Amniotic epithelial cell (primary cell): ENCODE data around the gene PTPRT.

Source experiments
- DNase-seq: peaks from one replicate; pipeline ENCODE4 v3.0.0-alpha.2; 2010; ENCODE audit warnings: low read depth

The PTPRT gene

DNA sequence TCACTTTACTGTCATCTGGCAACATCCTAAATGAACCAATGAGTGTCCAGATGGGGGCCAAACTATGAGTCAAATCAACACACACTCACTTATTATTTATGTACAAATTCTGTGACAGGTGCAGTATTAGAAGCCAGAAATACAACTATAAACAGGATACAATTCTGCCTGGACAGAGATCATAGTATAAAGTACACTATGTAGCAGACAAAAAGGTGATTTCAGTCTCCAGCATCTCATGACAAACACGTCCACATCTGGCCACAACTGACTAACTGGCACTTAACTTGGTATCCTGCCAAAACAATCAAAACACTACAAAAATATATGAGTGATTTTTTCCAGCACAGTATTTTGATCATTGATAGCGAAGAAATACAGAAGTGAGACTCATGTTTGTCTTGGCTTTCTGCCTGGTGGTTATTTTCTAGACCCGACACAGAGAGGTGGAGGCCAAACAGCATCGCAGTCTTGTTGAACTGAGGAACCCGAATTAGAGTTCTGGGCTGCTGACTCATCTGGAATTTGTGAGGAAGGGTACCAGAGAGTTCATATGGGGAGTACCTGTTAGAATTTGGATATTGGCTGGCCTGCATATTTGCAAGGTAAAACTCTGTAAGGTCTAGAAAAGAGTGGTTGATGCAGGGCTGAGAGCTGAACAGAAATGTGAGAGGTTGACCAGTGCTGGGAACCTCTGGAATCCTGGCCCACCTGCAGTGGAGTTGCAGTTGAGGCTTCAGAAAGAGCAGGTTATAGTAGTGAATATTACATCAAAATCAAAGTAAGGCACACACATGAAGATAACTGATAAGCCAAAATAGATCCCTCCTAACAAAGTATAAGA is 475.2 kb downstream of the PTPRT start:
- no peak for DNase-seq

DNA sequence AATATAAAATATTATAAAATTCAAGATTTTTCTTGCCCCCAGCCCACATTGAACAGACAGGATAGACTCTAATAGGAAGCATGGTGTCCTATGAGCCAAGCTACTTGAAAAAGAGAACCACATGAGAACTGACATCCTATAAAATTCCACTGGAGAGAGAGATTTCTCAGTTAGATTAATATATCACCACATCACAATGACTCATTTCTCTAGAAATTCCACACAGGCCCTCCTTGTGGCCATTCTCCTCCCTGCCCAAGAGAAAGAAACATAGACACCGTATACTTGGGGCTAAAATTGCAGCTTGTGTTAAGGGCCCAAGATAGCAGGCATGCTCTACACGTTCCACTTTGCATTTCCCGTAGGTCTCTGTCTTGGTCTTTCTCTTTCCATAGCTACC is 481.4 kb downstream of the PTPRT start:
- no peak for DNase-seq

DNA sequence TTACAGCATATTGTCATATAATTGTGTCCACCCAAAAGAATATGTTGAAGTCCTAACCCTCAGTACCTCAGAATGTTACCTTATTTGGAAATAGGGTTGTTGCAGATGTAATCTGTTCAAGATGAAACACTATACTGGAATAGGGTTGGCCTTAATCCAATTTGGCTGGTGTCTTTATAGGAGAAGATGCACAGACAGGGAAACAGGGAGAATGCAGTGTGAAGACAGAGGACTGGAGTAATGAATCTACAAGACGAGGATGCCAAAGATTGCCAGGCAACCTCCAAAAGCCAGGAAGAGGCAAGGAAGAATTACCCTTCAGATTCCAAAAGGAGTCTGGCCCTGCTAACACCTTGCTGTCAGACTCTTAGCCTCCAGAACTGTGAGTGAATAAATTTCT is 482.9 kb downstream of the PTPRT start:
- DNase-seq: no peak

DNA sequence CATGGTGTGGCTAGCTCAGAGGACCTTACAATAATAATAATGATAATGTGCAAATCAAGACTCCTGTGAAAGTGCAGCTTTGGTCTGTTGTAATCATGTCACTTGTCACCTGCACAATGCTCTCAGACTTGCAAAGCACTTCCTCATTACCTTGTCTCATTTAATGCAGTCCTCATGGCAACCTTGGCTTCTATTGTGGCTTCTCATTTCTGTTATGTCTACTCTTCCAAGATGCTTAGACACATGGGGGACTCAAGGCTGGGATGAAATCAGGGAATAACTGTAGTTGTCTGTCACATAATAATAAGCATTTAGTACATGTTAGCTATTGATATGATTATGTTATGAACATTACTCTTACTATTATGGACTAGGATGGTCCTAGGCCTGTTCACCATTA is 484.2 kb downstream of the PTPRT start:
- no peak for DNase-seq

DNA sequence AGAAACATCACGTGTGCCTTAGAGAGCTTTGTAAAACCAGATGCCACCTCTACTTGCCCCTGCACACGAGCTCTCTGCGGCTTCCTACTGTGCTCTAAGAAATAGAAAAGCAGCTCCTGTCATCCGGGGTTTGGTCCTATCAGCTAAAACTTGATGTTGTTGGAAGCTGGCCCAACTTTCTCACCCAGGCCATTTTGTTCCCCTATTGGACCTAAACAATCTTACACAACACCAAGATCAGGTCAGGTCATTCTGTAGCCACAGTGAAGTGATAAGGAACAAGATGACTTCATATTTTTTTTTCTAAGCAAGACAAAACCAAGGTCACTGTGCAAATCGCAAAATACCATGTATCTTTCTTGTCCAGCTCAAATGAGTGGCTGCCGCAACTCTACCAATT is 486.0 kb downstream of the PTPRT start:
- DNase-seq: no peak

DNA sequence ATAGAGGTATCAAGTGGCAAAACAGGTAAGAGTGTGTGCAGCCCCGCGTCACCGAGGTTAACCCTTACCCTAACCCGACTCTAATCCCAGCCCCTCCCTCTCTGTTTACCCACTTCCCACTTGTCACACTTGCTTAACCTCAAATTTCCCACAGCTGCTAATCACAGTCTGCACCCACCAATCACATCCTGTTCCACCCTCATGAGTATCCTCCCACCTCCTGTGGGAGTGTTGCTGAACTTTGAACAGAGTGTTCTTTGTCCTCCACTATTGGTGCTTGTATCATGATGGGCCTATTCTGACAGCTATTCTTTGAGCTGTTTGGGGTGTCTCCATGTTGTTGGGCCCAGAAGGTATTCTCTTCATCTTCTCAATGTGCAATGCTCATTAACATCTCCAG is 487.8 kb downstream of the PTPRT start:
- DNase-seq: no peak

DNA sequence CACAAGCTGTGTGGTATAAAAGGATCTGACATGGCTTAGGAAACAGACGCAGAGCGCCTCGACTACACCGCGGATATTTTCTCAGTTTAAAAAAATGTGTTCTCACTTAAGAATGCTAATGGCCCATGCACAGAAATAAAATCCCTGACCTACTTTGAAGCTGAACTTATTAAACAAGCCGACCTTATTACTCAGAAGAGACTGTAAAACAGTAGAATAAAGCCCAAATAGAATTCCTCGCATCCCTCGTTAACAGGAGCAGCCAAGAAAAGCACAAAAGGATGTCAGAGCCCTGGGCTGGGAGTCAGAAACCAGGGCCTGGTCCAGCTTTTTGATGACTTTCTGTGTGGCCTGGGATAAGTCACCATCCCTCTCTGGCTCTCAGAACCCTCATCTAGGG is 489.3 kb downstream of the PTPRT start:
- DNase-seq: no peak

DNA sequence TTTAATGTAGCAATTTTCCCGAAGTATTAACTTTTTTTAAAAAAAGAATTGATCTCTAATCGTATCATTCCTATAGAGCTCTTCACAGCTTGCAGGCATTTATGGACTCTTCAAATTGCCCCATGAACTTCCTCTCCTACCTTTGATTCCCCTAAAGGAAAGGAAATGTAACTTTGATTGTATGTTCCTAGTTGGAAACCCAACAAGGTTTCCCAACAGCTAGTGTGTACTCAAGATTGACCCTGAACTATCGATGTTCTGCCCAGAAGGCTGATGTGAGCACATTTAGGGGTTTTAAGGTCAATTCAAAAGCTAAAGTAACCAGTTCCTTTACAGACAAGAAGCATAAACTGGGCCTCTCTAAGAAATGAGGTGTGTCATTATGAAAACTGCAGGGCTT is 491.7 kb downstream of the PTPRT start:
- no peak for DNase-seq

DNA sequence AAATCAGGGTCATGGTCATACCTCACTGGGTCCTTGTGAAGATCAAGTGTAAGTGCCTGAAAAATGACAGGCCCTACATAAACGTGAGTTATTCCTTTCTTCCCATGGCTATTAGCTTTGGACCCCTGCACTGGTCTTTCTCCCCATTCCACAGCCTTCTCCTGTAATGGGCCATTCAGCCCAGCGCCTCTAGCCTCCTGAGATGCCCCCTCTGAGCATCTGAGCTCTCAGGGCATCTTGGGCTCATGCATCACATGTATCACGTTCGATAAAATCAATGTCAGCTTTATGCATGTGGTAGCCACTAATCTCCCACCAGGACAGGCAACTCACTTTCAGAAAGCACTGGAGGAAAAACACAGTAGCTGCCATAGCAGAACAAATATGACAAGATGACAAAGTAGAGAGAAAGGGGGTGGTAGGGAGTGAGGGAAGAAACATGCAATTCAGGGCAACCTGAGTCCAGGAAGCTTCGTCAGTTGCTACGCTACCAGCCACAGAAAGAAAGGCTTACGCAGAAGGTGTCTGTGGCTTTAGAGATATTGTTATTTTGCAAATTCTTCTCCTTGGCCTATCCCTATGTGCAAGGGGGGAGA is 498.8 kb downstream of the PTPRT start:
- no peak for DNase-seq

DNA sequence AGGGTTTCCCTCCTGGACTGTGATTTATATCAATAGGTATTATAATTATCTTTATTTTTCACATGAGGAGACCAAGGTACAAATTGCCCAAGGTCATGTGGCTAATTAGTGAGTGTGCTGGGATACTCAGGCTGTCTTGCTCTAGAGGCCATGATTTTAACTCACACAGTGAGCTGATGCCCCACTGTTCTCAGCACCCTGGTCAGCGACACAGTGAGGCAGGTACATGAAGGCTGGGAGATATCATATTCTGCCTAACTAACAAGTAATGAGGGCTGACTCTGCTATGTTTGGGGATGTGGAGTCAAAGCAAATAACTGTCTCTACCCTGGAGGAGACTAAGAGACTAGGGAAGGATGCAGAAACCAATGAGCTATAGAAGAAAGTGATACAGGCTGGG is 501.1 kb downstream of the PTPRT start:
- DNase-seq: no peak

DNA sequence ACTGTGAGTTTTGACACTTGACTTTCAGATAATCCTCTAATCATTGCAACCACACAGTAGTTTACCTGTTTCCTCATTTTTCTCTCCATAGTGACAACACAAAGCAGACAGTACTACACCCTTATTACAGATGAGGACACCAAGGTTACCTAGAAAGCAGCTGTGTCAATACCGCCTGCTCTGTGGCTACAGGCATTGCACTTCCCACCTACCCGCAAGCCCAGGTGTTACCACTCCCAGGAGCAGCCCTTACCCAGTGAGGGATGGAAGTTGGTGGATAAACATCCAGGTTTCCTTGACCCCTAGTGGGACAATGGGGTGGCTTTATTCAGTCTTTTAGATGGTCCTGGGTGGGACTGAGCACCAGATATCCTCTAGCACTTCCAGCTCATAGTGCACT is 503.6 kb downstream of the PTPRT start:
- DNase-seq: no peak

DNA sequence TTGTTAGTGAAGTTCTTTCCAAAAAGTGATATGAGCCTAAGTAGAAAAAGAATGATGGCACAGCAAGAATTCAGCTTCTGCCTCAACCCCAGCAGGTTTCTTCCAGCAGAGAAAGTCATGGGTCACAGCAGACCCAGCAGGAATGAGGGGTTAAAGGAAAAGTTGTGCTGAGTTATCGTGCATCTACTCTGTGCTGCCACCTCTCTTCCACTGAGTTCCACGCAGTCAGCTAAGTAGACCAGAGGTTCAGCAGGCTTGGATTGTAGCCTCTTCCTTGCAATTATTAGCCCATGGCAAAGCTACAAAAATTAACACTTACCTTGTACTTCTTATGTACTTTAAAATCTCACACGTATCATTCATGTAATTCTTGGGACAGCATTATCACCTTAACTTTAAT is 510.8 kb downstream of the PTPRT start:
- no peak for DNase-seq

DNA sequence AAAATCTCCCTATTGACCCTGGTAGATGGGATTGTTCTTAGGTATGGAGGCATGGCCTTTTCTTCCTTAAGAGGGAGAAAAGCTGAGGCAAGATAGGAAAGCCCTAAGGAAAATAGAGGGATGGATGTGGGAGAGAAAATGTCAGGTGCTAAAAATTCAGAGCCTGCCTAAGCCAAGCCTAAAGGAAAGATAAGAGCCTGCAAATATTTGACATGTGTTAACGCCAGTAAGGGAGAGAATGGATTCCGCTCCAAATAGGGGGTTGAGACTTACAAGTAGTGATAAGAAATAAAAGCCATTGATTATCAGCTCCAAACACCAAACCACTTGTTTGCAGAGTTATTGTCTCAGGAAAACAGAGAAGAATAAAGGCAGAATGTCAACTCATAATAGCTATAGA is 533.6 kb downstream of the PTPRT start:
- DNase-seq: no peak

DNA sequence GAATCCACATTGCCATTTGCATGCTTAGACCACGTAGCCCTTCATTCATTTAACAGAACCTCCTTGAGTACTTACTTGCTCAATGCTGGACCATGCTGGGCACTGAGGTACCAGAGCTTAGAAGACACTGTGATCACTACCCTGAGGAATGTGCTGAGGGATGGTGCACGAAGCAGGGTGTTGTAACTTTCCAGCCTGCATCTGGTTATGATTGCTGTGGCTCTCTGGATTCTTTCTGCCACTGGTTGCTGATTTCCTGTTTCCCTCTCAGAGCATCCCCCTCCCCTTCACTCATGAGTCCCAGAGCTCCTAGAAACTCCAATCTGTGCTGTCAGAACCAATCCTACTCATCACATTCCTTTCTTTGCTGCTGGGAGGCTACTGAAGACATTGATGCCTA is 537.4 kb downstream of the PTPRT start:
- DNase-seq: no peak

DNA sequence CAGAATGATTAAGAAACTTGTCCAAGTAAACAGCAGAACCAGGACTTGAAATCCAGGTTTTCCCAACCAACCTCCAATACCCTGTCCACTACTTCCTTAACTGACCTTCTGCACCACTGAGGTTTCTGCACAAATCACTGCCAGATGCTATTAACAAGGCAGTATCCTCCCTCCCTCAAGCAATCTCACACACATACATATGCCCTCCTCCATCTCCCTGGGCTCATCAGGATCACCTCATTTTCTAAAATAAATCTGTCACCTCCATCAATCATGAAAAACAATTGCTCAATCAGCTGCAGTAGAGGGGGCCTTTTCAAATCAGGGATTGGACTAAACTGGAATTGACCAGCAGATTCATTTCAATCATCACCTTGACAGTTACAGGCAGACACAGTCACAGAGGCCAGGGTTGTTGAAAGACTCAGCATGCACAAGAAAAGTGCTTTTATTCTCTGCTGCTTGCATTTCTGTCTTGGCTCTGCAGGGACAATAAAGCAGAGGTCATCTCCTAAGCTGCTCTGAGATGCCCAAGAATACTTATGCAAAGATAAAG is 539.4 kb downstream of the PTPRT start:
- DNase-seq: no peak

DNA sequence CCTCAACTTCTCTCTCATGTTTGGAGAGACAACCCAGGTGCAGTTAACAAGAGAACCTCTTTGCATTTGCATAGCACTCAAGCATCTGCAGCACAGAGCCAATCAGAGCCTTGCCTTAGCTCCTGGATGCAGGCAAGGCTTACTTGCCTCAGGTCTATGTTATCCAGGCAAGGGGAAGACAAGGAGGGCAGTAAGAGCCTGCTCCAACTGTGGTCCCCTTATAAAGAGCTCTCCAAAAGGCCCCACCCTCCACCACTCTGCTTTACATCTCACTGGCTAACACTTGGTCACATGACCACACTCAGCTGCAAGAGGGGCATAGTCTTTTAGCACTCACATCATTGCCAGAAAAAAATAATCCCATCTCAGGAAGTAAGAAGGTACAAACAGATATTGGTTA is 540.0 kb downstream of the PTPRT start:
- no peak for DNase-seq

DNA sequence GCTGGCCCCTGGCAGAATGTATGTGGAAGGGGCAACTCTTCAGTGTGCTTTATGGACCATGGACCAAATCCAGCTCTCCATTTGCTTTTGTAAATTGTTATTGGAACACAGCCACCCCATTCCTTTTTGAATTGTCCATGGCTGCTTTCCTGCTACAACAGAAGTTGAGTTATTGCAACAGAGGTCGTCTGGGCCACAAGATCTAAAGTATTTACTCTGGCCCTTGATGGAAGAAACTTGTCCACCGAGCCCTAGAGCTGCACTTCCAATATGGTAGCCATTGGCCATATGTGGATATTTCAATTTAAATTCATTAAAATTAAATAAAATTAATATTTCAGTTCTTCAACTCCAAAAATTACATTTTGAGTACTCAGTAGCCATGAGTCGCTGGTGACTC is 543.5 kb downstream of the PTPRT start:
- no peak for DNase-seq

DNA sequence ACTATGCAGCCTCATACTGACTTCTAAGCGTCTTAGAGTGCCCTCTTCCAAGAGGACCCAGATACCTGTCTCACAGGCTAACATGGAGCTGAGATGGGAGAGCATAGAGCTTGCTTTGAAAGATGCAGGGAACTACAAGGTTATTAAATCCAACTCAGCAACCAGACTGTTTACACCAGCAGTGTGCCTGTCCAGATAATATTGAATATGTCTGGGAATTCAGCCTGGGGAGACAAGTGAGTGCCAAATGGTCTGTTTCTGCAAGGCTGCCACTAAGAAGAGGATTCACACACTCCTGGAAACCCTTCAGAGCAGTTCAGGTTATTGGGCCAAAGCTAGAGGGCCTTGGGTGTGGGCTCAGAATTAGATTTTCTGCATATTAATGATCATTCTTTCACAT is 547.8 kb downstream of the PTPRT start:
- DNase-seq: no peak

DNA sequence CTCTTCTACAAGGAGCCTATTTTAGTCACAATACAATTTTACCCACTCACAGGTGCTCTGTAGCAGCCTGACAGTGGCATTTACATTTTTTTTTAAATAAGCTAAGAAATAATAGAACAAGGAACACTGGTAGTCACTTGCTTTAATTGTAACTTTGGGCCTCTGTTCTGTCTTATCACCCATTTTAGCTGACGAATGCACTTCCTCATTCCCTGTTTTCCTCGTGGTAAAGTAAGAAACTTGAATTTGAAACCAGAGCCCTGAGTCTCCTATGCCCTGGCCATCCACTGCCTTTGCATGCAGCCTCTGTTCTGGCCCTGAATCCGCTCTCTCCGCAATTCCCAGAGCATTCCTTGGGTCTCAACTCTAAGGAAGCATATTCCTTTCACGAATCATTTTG is 550.6 kb downstream of the PTPRT start:
- no peak for DNase-seq

DNA sequence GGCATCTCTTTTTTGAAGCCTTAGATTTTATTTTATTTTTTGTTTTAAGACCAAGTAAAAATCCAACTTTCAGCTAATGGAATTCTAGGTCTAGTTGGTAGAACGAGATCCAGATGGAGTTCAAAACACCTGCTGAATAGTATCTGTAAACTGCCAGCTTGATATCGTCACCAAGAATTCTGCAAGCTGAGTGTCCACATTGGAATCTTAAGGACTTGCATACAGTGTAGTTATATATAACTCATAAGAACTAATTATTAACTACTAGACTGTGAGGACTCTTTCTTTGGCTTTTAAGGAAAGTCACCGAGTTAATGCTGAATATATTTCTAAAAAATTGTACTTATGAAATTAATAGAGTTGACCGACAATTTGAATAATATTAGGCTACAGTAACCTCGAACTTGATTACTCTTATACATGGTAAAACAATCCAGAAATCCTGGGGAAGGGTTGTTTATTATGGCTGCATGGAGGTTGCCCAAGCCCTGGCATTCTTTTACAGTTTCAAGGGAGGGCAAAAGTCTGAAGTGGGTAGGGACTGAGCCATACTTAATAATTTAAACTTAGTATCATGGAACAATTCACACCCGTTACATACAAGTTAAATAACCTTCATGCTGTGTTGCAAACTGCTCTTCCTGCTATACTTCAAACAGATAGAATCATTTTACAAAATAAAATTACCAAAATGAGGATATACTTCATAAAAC is 553.9 kb downstream of the PTPRT start:
- no peak for DNase-seq

DNA sequence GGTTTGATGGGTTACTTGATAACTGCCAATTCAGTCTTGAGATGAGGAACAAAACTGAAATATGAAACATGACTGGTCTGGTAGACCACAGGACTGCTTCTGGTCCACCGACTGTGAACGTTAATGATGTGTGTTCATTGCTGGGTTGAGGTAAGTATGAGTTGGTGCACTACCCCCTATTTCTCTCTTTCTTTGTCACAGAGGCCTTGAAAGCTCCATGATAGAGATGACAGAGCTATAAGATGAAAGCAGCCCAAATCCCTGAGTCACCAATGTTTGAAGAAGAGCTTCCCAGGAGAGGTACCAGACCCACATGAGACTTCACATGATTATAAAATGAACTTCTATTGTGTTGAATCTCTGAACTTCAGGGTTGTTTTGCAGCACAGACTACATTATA is 555.5 kb downstream of the PTPRT start:
- DNase-seq: no peak

DNA sequence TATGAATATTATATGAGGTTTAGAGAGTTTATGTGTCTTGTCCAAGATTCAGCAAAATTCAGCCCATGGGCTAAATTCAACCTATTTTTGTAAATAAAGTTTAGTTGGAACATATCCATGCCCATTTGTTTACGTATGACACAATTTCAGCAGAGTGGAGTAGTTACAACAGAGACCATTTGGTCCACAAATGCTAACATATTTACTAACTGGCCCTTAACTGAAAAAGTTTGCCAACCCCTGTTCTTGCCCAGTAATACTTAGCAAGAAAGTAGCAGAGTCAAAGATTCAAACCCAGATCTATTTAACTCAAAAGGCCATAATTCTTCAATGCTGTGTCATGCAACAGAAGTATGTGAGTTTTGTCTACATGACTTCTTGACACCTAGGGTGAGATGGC is 561.0 kb downstream of the PTPRT start:
- no peak for DNase-seq

DNA sequence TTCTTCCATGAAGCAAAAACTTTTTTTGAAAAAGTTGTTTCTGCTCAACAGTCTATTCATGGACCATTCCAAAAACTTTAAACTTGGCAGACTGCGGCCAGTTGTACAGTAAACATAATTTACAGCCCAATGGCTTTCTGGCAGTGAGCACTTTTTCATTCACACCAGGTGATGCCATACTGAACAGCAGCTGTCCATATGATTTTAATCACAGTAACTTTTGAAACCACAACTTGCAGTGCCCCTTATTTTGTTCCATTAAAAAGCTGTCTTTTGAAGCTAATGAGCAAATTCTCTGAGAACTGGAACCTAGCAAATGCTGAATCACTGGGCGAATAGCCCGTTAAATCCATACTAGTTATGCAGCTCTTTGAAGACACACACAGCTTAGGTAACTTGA is 576.6 kb downstream of the PTPRT start:
- DNase-seq: no peak
